Type B pancreatic cell (in vitro differentiated cells): Measurements from ENCODE around the gene DHRS7B. TPM values are rescaled to one million over a fixed set of nuclear protein-coding genes. Genes with fewer than 3 reads are reported as not detected.
A peak's percentile ranks its signal among the peaks of the same experiment; 100 is the strongest.

ENCODE experiments used
- DNase-seq: peaks from one replicate; pipeline ENCODE4 v3.0.0; 2021; ENCODE audit warnings: mixed read lengths; ENCODE audit not compliant: unreplicated experiment; ENCODE audit errors: extremely low spot score
- H3K27ac Mint-ChIP-seq: 2 replicates; pipeline ENCODE4 v1.8.0; 2021; ENCODE audit warnings: mild to moderate bottlenecking, mixed read lengths
- H3K27me3 Mint-ChIP-seq: 2 replicates; pipeline ENCODE4 v1.8.0; 2021; ENCODE audit warnings: mixed read lengths
- H3K36me3 Mint-ChIP-seq: 2 replicates; pipeline ENCODE4 v1.8.0; 2021; ENCODE audit warnings: mixed read lengths
- H3K4me1 Mint-ChIP-seq: one replicate; pipeline ENCODE4 v1.8.0; 2021; ENCODE audit warnings: mixed read lengths; ENCODE audit not compliant: unreplicated experiment
- H3K4me3 Mint-ChIP-seq: 2 replicates; pipeline ENCODE4 v1.8.0; 2021; ENCODE audit warnings: mild to moderate bottlenecking, mixed read lengths
- H3K9me3 Mint-ChIP-seq: 2 replicates; pipeline ENCODE4 v1.8.0; 2021; ENCODE audit warnings: mixed read lengths
- total RNA-seq: library from RNA; stranded (reverse); gene quantifications from 2 replicates; pipeline ENCODE4 v1.2.1, GENCODE V29; 2021; ENCODE audit warnings: low replicate concordance
- TF ChIP-seq, protein P1 (sequence below): fragments of 200-600 bp; sonication (generic); conservative IDR thresholded peaks from 2 replicates; pipeline ENCODE4 v1.5.0; 2021; ENCODE audit warnings: antibody characterized with exemption, mild to moderate bottlenecking

DHRS7B gene
- total RNA-seq, 1 donor from 2014 or later, result 17.5 TPM

DNA sequence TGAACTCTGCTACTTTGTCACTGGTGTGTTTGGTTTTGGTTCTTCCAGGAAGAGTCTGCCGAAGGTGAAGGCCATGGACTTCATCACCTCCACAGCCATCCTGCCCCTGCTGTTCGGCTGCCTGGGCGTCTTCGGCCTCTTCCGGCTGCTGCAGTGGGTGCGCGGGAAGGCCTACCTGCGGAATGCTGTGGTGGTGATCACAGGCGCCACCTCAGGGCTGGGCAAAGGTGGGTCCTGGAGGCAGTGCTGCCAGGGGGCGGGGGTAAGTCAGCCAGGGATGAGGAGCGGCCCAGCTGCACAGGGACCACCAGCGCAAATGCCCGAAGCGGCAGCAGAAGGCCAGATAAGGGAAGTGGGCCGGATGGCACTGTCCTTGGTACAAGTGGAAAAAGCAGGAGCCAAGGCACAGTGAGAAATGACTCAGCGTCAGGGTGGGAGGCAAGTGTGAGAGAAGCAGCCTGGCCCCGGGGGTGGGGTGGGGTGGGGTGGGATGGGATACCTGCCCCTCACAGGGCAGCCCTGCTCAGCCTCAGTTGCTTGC lies 45.3 kb downstream of the DHRS7B start:
- no peak overlapping the region for H3K4me3 Mint-ChIP-seq
- TF ChIP-seq, protein P1, sequence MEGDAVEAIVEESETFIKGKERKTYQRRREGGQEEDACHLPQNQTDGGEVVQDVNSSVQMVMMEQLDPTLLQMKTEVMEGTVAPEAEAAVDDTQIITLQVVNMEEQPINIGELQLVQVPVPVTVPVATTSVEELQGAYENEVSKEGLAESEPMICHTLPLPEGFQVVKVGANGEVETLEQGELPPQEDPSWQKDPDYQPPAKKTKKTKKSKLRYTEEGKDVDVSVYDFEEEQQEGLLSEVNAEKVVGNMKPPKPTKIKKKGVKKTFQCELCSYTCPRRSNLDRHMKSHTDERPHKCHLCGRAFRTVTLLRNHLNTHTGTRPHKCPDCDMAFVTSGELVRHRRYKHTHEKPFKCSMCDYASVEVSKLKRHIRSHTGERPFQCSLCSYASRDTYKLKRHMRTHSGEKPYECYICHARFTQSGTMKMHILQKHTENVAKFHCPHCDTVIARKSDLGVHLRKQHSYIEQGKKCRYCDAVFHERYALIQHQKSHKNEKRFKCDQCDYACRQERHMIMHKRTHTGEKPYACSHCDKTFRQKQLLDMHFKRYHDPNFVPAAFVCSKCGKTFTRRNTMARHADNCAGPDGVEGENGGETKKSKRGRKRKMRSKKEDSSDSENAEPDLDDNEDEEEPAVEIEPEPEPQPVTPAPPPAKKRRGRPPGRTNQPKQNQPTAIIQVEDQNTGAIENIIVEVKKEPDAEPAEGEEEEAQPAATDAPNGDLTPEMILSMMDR, result no peak
- H3K27me3 Mint-ChIP-seq, result no peaks in the 10 kb centered on the region
- peak; percentile 64 for DNase-seq
- no peak overlapping the region for H3K27ac Mint-ChIP-seq
- no peaks in the 10 kb centered on the region for H3K4me1 Mint-ChIP-seq
- peaks cover 11% of the 10 kb centered on the region for H3K36me3 Mint-ChIP-seq
- no peaks in the 10 kb centered on the region for H3K9me3 Mint-ChIP-seq

DNA sequence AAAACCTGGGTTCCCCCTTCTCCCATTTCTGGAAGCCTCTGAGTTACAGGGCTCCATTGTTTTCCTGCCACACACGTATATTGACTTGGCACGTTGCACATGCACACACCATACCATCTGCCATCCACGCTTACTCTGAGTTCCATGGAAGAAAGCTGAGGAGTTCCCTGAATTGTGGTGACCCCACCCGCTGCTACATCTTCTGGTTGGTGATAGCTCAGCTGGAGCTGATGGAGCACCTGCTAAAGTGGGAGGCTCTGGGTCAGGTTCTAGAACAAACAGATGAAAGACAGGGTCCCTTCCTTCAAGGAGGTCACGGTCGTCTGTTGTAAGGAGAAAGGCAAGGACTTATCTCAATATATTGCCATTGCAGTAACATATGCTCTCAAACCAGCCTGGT lies 46.1 kb downstream of the DHRS7B start:
- Mint-ChIP-seq H3K4me3 (no peak overlapping the region), H3K9me3 (no peaks in the 10 kb centered on the region)
- TF ChIP-seq, protein P1, result no peak

DNA sequence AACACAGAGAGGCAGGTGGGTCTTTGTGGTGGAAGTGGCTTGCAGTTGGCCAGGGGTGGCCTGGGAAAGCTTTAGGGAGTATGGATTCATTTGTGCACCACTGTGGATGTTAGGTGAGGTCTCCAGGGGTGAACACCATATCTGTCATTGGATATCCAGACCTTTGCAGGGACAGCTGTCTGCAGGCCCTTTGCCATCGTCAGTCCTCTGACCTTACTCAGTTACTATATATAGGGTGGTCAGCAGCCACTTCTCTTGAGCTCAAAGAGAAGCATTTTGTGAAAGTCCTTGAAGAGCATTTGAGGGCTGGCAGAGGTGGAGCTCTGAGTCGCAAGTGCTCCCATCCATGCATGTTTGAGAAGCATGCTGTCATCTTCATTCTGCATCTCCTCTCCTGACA lies 46.8 kb downstream of the DHRS7B start:
- DNase-seq, result peak; percentile 32
- H3K36me3 Mint-ChIP-seq, result peaks cover 11% of the 10 kb centered on the region
- no peaks in the 10 kb centered on the region for H3K4me1 Mint-ChIP-seq
- no peak overlapping the region for H3K4me3 Mint-ChIP-seq
- TF ChIP-seq, protein P1, result no peak
- no peak overlapping the region for H3K27ac Mint-ChIP-seq
- no peaks in the 10 kb centered on the region for H3K9me3 Mint-ChIP-seq
- no peaks in the 10 kb centered on the region for H3K27me3 Mint-ChIP-seq

More for the DNA sequence above, 46.1 kb downstream of the DHRS7B start:
- DNase-seq, result peak; percentile 27
- H3K4me1 Mint-ChIP-seq, result no peaks in the 10 kb centered on the region
- H3K27ac Mint-ChIP-seq, result no peak overlapping the region
- H3K36me3 Mint-ChIP-seq, result peaks cover 11% of the 10 kb centered on the region
- no peaks in the 10 kb centered on the region for H3K27me3 Mint-ChIP-seq

DNA sequence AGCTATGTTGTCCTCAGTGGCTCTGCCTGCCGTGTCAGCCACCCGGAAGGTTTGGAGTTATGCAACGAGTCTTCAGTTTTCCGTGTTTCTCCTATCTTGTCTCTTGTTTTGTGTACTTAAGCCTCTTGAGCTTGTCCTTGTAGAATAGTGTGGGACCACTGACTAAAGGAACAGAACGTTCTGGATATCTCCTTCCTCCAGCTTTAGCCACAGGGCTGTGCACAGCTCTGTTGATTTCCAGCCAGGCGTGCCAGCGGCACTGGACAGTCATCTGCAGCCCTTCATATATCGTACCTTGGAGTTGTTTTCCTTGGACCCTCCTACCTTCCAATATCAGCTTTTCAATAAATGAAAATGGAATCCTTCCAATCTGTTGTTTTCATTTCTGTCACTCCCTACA lies 47.4 kb downstream of the DHRS7B start:
- Mint-ChIP-seq H3K9me3 (no peaks in the 10 kb centered on the region), H3K4me1 (no peaks in the 10 kb centered on the region), H3K27ac (no peak overlapping the region), H3K4me3 (no peak overlapping the region), H3K36me3 (peaks cover 11% of the 10 kb centered on the region), H3K27me3 (no peaks in the 10 kb centered on the region)
- TF ChIP-seq, protein P1, result no peak
- peak; percentile 25 for DNase-seq

DNA sequence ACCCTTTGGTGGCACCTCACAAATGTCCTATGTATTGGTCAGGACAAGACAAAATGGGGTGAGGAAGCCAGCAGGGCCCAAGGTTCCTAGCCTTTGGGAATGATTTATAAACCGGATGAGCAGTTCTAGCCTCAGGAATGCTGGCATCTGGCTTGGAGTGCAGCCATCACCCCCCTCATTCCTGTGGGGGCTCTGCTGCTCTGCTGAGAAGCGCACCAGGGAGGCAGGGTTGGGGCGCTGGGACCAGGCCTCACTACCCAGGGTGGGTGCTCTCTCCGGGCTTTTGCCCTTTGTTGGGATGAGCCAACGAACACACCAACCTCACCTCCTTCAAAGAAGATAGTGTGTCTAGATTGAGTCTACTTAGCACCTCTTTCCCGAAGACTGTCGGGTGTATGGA lies 47.9 kb downstream of the DHRS7B start:
- H3K4me1 Mint-ChIP-seq, result no peaks in the 10 kb centered on the region
- DNase-seq, result no peak
- no peaks in the 10 kb centered on the region for H3K9me3 Mint-ChIP-seq
- H3K36me3 Mint-ChIP-seq, result peaks cover 11% of the 10 kb centered on the region
- H3K27me3 Mint-ChIP-seq, result no peaks in the 10 kb centered on the region
- no peak overlapping the region for H3K4me3 Mint-ChIP-seq
- TF ChIP-seq, protein P1, result no peak
- H3K27ac Mint-ChIP-seq, result no peak overlapping the region
